ENCODE results near the gene EGR4.

Gene EGR4

GRCh38 chr2:73244580-73244979, 48.8 kb downstream of the EGR4 start:
- DNase-seq, result no peak

DNA sequence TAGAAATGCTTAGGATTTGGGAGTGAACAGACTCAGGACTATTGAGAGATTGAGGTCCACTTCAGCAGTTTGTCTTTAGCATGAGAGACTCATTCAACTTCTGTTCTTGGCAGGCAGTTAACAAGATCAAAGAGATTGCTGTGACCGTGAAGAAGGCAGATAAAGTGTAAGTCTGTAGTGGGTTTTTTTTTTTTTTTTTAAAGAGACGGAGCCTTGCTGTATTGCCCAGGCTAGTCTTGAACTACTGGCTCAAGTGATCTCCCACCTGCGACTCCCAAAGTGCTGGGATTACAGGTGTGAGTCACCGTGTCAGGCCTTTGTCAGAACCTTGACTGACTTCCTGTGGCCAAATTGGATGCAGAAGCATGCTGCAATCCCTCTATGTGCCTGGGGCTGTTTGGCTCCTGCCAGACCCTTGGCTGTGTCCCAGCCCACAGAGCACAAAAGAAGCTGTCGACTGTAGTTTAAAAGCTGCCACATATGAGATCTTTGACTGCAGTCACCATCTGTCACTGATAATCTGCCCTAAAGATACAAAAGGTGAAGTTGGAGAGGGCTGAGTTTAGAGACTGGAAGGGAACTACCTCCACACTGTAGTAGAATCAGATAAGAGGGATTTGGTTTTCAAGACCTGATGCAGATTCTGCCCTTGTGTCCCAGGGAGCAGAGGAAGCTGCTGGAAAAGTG, 49.3 kb downstream of the EGR4 start:
- no peak for DNase-seq
